GM19395 (cell line): ENCODE measurements around the gene PFDN4.

Experiments
- ATAC-seq: cut with Tn5 transposase; IDR thresholded peaks from one replicate; pipeline ENCODE4 v1.9.1; 2021; ENCODE audit warnings: mild to moderate bottlenecking, moderate library complexity; ENCODE audit not compliant: unreplicated experiment

Gene PFDN4

DNA sequence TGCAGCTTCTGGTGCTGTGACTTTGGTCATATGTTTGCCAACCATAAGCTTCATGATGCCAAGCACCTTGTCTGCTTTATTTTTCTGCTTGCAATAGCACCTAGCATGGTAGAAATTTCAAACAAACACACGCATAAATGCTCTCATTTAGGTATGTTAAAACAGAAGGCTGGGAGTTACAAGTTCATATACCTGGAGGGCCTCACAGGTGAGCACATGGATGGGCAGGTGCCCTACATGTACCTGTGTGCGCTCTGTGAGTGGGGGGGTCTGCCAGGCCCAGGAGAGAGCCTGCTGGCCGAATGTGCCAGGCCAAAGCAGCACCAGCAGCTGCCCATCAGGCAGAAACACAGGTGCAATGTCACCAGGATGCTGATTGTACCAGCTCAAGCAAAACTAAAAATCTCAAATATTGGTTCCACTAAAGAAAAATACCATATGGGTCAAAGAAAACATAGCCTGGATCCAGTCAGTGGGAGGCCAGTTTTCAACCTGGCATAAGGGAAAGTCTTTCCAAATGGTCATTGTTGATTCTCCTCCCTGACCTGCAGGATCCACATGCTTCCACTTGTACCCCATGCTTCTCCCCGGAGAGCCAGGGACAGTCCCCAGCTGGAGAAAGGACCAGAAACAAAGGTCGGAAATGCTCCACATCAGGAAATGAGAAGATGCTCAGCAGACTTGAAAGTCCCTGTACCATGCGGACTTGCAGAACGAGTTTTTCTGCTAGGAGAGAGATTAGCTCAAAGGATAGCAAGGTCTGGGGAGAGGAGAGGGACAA lies 7.2 kb upstream of the PFDN4 start:
- ATAC-seq, result no peak

DNA sequence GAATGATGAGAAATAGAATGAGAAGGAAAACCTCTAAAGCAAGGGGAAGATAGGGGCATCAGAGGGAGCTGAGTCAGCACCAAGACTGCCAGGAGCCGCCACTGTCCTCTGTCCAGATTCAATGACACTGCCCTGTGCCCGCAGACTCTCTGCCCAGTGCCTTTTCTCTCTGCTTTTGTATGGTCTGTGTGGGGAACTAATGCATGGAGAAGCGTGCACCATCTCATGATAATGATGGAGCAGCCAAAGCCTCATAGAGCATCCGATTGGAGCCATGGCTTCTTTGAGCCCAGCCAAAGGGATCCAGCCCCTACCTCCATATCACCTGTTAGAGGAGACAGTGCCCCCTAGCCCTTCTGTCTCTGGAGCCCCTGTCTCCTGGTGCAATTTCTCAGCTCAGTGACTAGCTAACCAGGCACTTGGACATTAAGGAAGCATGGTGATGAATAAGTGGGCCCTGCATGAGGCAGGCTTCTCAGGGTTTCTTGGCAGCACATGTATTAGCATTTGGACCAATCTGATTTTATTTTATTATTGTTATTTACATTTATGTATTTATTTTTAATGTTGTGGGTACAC lies 6.5 kb upstream of the PFDN4 start:
- ATAC-seq, result no peak

DNA sequence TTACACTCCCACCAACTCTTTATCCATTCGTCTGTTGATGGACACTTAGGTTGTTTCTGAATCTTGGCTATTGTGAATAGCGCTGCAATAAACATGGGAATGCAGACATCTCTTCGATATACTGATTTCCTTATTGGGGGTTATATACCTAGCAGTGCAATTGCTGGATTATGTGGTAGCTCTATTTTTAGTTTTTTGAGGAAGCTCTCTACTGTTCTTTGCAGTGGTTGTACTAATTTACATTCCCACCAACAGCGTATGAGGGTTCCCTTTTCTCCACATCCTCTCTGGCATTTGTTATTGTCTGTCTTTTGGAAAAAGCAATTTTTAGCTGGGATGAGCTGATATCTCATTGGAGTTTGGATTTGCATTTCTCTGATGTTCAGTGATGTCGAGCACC lies 4.6 kb upstream of the PFDN4 start:
- no peak for ATAC-seq

DNA sequence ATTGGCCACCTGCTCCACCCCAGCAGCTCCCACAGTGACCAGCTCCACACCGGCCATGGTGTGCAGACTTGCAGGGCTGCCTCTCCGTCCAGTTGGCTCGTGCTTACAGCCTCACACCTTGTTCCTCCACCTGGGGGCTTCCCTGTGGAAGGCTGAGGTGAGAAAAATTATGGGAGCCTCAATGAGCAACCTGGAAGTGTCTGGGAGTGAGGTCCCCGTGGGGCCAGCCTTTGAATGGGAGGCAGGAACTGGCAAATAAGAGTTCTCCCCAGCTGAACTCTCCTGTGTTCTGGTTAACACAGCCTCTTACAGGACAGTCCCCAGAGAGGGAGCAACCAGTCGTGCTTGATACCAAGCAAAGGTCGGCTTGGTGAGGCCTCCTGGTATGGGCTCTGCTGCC lies 3.8 kb upstream of the PFDN4 start:
- no peak for ATAC-seq

DNA sequence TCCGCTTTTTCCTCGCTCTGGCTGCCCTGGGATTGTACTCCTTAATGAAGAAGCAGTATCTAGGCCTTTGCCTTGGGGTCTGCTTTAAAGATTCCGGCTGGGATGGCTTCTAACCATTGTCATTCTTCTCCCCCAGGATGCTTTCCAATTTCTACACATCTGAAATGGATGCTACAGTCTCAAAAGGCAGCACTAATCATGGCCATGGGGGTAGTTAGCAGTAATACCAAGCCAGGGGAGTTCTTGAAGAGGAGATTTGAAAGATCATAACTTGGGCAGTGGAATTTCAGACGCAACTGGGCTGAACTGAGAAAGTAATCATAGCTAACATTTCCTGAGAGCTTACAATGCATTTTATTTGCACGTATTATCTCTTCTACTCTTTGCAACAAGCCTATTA lies 3.4 kb upstream of the PFDN4 start:
- no peak for ATAC-seq

DNA sequence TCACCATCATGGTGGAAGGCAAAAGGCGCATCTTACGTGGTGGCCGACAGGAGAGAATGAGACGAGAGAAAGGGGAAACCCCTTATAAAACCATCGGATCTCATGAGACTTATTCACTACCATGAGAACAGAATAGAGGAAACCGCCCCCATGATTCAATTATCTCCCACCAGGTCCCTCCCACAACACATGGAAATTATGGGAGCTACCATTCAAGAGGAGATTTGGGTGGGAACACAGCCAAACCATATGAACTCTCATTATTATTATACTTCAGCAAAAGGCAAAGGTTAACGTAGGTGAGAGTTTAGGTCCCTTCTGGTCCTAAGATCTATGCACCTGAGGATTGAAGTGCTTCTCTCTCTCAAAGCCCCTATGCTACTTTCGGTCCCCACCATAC lies 2.4 kb upstream of the PFDN4 start:
- ATAC-seq, result no peak

DNA sequence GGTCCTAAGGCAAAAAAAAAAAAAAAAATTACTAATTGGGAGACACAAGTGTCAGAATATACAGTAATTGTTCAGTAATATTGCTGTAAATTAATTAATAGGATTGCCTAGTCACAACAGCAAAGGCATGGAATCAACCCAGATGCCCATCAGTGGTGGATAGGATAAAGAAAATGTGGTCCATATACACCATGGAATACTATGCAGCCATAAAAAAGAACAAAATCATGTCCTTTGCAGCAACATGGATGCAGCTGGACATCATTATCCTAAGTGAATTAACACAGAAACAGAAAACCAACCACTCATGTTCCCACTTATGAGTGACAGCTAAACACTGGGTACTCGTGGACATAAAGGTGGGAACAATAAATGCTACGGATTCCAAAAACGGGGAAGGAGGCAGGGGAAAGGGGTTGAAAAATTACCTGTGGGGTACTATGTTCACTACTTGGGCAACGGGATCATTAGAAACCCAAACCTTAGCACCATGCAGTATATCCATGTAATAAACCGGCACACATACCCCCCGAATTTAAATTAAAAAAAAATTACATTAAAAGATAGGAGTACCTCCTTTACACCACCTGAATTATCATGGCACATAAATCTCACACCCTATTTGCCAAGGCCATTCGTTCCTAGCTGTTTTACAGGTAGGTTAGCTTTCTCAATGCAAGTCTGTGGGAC lies 689 bp upstream of the PFDN4 start:
- peak; percentile 28 for ATAC-seq

DNA sequence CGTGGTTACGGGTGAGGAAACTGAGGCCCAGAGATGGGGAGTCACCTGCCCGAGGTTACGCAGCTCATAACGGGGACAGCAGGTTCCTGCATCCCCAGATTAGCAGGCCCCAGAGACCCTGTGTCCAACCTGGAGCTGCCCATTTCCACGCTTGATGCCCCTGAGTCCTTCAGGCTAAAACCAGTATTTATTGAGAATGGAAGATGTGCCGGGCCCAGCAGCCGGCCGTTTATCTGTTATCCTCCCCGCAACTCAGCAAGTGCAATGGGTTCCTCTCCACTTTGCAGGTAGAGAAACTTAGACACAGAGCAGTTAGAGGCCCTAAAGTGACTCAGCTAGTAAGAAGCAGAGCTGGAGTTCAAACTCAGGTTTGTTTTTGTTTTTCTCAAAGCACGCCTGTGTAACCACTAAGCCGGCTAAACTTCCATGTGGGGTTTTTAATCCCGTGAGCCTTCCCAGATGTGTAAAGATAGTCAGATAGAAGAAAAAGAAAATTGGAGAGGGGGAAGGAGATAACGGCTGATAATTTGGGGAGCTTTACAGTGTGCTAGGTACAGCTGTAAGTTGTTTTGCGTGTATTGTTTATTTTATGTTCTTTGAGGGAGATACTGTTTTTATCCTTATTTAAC lies 775 bp downstream of the PFDN4 start:
- peak; percentile 20 for ATAC-seq

DNA sequence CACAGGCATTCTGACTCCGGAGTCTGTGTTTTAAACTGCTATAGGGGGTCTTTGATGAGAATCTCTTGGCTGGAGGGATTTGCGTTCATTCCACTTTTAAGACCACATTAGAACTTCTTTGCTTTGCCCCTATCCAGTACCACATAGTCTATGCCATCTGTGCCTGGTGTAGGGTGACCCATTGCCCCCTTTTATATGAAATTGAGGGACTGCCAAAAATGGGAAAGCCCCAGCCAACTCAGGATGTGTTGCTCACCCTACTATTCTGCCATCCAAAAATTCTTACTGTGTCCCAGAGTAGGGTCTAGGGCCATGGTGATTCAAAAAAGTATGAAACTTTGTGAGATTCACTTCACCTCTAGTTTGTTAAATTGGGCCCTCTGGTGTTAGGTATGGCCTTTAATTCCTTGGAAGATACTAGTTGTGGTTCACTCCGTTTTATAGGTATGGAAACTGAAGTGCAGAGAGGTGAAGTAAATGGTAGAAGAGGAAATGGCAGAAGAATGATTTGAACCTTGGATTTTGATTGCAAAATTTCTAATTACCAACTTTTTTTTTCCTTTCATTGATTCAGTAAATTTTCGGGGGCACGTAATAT lies 1.4 kb downstream of the PFDN4 start:
- no peak for ATAC-seq

DNA sequence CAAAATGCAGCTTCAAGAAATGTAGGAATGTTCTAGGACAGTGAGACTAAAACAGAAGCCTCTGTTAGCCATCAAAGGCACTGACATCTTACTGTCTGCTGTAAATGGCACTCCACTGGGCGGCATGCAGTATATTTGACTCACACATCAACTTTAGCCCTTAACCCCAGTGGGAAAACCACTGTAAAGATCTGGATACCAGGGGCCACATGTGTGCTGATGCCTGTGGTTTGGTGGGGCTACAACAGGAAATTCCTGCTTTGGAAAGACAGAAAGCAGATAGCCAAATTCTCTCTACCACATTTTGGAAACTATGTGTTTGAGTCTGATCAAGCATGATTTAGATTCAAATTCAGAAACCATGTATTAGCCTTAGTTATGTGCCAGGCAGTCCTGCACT lies 4.3 kb downstream of the PFDN4 start:
- no peak for ATAC-seq

DNA sequence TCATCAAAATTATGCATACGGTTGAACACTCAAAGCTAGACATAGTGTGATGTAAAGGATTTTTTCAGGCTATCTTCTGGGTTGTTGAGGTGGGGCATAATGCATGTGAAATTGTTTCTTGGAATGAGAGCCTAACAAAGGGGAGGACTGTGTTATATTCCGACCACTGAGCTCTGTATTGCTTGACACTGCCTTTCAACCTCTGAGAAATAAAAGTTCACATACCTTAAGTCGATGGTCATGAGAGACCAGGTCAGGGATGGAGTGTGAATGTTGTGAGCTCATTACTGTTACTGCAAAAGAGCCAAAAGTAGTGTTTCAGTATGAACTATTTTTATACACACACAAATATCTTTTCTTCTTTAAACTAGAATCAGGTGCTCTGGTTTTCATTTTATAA lies 5.0 kb downstream of the PFDN4 start:
- no peak for ATAC-seq

DNA sequence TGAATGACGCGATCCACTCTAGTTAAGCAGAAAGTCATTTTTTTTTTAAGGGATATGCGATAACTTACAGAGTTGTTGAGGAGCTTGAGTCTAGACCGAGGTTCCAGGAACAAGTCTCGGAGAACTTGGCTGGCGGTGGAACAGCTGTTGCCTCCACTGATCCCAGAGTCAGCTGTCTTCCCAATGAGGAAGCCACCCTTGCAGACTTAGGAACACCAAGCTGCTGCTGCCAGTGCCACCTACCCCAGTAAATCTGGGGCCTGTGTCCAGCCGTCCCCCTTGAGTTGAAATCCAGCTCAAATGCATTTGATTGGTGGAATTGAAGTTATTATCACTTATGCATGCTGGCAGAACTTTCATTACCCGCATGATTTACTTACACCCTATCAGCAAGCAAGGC lies 6.7 kb downstream of the PFDN4 start:
- ATAC-seq, result no peak

DNA sequence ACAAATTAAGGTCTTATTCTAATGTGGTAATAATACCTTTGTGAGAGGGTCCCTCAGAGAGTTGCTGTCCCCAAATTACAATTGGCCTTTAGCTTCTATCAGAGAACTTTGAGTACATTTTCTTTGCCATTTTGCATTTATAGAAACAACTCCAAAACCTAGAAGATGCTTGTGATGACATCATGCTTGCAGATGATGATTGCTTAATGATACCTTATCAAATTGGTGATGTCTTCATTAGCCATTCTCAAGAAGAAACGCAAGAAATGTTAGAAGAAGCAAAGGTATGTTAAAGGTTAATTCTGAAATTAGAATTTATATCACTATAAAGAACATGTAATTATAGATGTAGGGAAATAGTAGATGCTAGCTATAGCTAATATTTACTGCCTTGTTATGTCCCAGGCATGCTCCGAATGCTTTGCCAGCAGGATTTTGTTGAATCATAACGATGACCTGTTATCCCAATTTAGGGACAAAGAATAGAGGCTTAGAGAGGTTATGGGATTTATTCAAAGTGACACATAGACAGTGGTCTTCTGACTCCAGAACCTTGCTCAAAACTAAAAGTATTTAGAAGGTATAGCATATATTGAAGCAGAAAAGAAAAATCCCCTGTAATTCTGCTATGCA lies 7.4 kb downstream of the PFDN4 start:
- no peak for ATAC-seq

DNA sequence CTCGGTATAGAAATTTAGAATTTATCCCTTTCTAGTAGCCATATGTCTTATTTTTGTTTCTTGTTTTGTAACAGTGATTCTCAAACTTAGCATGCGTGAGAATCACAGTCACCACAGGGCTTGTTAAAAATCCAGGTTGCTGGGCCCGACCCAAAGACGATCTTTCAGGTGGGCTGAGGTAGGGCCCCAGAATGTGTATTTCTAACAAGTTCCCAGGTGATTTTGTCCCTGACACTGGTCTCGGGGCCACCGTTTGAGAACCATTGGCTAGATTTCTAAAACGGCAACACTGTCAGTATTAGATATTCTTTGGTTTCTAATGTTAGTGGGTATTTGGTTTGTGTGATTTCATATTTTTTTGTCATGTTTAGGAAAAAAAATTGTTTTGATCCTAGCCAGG lies 9.9 kb downstream of the PFDN4 start:
- no peak for ATAC-seq

DNA sequence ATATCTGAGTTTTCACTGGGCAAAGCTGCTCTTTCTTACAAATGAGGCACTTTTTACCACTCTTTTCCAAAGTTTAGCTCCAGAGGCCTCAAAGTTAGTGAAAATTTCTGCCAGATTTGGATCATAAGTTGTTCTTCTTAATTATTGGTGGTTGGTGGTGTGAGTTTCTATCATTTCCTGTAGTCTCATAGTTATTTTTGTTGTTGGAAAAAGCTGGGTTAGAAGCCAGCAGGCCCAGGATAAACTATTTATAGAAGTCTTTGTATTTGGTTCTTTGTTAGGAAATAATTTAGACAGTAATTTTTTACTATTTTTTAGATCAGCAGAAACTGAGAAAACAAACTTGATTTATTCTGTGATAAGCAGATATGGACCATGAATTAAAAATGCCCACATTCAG lies 10.6 kb downstream of the PFDN4 start:
- no peak for ATAC-seq

DNA sequence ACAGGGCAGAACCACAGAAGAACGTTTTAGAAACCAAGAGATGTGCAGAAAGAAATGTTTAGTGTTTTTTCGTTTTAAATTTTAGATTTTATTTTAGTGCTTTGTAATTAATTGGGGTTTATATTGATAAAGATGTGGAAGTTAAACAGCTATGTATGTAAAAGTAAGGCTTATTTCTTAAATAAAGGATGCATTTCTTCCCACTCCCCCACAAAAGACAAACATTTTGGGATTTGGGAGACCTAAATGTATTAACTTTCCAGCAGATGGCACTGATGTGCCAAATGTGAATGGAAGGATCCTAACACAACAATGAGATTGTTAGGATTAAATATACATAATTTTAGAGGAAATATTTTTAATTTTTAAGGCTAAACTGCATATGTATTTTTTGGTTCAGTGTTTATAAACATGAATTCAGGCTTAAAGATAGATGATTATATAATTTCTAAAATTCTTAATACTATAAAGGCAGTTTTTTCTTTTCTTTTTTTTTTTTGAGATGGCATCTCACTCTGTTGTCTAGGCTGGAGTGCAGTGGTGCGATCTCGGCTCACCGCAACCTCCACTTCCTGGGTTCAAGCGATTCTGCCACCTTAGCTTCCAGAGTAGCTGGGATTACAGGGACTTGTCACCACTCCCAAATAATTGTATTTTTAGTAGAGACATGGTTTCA lies 12.0 kb downstream of the PFDN4 start:
- ATAC-seq, result no peak

DNA sequence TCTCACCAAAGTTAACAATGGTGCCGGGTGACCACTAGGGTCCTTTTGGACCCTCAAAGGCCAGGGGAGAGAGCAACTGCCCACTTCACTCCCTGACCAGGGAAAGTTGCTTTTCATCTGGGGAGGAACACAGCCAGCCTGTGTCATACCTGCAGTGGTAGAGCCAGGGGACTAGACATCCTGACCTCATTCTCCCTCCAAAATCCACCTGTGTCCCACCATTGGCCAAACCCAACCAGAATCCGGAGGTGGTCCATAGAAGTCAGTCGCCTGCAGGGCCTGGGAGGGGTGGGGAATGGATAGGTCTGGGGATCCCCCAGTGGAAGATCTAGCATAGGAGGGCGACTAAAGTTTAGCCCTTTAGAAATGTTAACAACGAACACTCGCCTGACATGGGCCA lies 12.8 kb downstream of the PFDN4 start:
- ATAC-seq, result no peak

DNA sequence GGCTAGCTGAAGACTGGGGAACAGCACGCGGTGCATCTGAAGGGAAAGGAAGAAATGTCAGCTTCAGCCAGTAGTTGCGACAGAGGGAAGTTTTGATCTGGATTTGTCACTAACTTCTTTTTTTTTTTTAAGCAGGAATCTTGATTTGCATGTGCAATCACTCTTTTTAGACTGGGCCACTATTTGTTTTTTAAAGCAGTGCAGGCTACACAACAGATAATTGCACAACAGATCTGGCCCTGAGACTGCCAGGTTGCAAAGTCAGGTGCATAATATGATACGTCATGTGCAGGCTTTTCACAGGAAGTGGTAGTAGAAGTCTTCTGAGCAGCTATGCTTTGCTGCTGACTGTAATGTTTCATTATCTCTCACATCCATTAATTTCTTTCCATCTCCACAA lies 13.5 kb downstream of the PFDN4 start:
- ATAC-seq, result peak; percentile 77

DNA sequence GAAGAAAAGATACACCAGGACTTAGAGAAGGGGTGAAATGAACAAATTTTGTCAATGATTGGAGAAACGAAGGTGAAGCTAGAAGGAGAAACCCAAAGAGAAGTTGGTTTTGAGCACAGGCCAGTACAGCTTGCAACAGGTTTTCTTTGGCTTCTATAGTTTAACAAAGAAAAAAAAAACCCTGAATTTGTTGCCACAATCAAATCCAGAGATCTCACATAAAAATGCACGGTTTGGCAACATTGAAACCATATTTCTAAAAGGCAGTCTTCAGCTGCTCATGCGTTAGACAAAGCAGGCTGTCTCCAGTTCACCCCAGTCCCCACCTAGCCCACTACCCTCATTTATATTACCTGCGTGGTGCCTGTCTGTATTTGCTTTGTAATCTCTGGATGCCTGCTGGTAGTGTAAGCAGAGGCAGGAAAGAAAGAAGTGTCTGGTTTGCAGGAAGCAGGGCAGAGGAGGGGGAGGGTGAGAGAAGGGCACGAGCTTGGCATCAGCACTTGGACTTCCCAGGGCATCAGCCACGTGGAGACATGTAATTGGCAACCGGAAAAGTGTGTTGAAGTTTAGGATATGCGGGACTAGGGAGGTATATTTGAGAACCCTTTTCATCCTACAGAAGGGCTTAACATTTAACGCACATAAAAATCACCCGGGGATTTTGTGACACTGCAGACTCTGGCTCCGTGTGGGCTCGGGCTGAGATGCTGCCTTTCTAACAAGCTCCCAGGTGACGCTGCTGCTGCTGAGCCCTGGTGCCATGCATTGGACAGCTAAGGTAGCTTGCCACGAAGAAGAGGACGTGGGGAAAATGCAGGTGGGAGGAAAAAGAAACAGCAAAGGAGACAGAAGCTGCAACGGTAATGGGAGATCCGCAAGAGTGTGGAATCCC lies 14.4 kb downstream of the PFDN4 start:
- ATAC-seq, result no peak
